ENCODE results near the gene TTLL11.

DNA sequence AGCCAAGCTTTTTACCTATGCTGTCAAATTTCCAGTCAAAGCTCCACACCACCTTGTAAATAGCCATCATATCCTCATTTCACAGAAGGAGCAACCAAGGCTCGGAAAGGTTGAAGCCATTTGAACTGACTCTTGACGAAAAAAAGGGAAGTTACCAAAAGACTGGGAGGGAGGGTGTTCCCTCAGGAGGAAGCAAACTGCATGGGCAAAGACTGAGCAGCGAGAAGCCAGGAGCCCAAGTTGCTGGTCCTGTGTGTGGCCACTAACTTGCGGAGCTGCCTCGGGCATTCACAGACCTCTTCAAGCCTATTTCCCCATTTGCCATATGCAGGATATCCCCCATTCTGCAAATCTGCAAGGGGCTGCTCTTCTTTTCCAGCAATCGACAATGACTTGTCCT, 37.4 kb downstream of the TTLL11 start:
- TF ChIP-seq POLR2AphosphoS5 (IDR thresholded peaks at IDR 0.05; ENCODE audit: low read depth, low read length), result no peak
- no peak for TF ChIP-seq RCOR1 (IDR thresholded peaks at IDR 0.05; ENCODE audit: low read length)
- no peak for TF ChIP-seq TAF1 (IDR thresholded peaks at IDR 0.05; ENCODE audit: borderline replicate concordance, low read depth, low read length)
- no peak for TF ChIP-seq MXI1 (IDR thresholded peaks at IDR 0.05; ENCODE audit: low read depth, low read length)
- no peak for TF ChIP-seq CTCF (IDR thresholded peaks at IDR 0.05)
- TF ChIP-seq CHD2 (IDR thresholded peaks at IDR 0.05; ENCODE audit: low read length, partially characterized antibody), result no peak
- TF ChIP-seq GABPA (IDR thresholded peaks at IDR 0.05; ENCODE audit: low read depth), result no peak
- TF ChIP-seq SMC3 (IDR thresholded peaks at IDR 0.05; ENCODE audit: low read depth, low read length), result no peak
- no peak for TF ChIP-seq FOXM1 (IDR thresholded peaks at IDR 0.05; ENCODE audit: low read depth)
- TF ChIP-seq EZH2phosphoT487 (IDR thresholded peaks at IDR 0.05; ENCODE audit: borderline replicate concordance, low read depth), result no peak
- no peak for TF ChIP-seq RFX5 (IDR thresholded peaks at IDR 0.05; ENCODE audit: low read length)

Measured in SK-N-SH (cell line).